ENCODE data around the gene SRSF3.
A peak's percentile ranks its signal among the peaks of the same experiment; 100 is the strongest.

Gene SRSF3

DNA sequence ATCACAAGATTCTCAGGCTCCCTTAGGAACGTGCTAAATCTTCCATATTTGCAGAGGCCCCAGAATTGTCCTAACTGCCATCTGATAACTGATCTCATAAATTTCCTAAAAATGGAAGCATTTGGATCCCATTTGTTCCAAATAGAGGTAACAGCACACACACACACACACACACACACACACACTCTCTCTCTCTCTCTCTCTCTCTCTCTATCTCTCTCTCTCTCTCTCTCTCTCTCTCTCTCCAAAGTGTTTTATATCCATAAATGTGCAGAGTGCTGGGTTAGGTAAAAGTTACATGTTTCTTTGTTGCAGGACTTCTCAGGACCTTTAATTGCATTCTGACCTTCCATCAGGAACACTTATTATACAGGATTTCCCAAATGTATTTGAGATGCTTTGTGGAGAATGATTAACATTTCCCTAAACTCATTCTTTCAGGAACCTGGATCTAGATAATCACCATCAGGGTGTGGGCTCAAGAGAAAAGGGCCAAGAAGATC, 38.4 kb upstream of the SRSF3 start:
- Histone ChIP-seq H3K27me3 (no peaks in the 10 kb centered on the region), H3K4me2 (peak overlapping the region; percentile 58 to 91 (median 82); a peak in 21 of 22 replicates), H3K9ac (peak overlapping the region in 2 of 11 experiments; percentile 0 to 72; a peak in 1 of 22 replicates), H3K27ac (peak overlapping the region in 9 of 11 experiments; percentile 12 to 98 (median 60); a peak in 13 of 22 replicates), H3K4me1 (peaks cover 80 to 100% (median 98%) of the 10 kb centered on the region in 10 experiments), H3K4me3 (no peak overlapping the region), H3K36me3 (no peaks in the 10 kb centered on the region), H3K9me3 (replicated peaks in 1 of 11) (no peaks in the 10 kb centered on the region), H4K20me1 (no peaks in the 10 kb centered on the region)
- TF ChIP-seq Cebpa-rat (IDR thresholded peaks at IDR 0.05): no peak

DNA sequence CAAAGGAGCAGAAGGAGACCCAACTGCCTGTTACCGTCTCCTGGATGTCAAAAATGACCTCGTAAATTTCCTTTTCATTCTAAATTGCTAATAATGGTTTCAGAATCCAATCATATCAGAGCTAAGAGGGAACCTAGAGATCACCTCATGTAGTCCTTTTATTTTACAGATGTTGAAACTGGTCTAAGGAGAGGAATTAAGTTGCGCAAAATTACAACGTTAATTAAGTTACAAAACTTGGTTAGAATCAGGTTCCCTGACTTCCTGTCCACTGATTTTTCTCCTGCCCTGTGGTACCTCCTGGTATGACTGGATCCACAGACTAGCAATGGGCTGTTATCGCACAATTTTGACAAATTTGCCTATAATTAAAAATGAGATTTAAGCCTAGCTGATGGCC, 37.9 kb upstream of the SRSF3 start:
- Histone ChIP-seq H3K4me2 (peak overlapping the region; percentile 46 to 91 (median 80); a peak in 21 of 22 replicates), H4K20me1 (no peaks in the 10 kb centered on the region), H3K4me1 (peaks cover 77 to 100% (median 96%) of the 10 kb centered on the region in 10 experiments), H3K4me3 (no peak overlapping the region), H3K27me3 (no peaks in the 10 kb centered on the region), H3K36me3 (no peaks in the 10 kb centered on the region), H3K9ac (no peak overlapping the region), H3K9me3 (replicated peaks in 1 of 11) (no peaks in the 10 kb centered on the region), H3K27ac (peak overlapping the region in 8 of 11 experiments; percentile 44 to 98 (median 57); a peak in 14 of 22 replicates)
- TF ChIP-seq Cebpa-rat (IDR thresholded peaks at IDR 0.05): 0 out of 22 replicates have a peak, but pooled peaks of 1 of the 11 experiments have one; percentile 24

- H3K27me3 ChIP-seq: no peaks in the 10 kb centered on the region
- H3K4me3 ChIP-seq: peak overlapping the region in 8 of 10 experiments; percentile 6 to 58 (median 22); a peak in 8 of 20 replicates
- H3K4me1 ChIP-seq: peaks cover 80 to 100% (median 97%) of the 10 kb centered on the region in 10 experiments
- H3K9me3 ChIP-seq (replicated peaks in 1 of 11): no peaks in the 10 kb centered on the region
- TF ChIP-seq Cebpa-rat (IDR thresholded peaks at IDR 0.05): no peak
- H3K4me2 ChIP-seq: peak overlapping the region; percentile 58 to 92 (median 81)
- H4K20me1 ChIP-seq: no peaks in the 10 kb centered on the region
- H3K9ac ChIP-seq: peak overlapping the region; percentile 38 to 69 (median 54); a peak in 20 of 22 replicates
- H3K36me3 ChIP-seq: no peaks in the 10 kb centered on the region
- peak overlapping the region; percentile 36 to 74 (median 57); a peak in 21 of 22 replicates for H3K27ac ChIP-seq
Observed at GRCh38 chr6:36559011-36559793, 35.0 kb upstream of the SRSF3 start.

DNA sequence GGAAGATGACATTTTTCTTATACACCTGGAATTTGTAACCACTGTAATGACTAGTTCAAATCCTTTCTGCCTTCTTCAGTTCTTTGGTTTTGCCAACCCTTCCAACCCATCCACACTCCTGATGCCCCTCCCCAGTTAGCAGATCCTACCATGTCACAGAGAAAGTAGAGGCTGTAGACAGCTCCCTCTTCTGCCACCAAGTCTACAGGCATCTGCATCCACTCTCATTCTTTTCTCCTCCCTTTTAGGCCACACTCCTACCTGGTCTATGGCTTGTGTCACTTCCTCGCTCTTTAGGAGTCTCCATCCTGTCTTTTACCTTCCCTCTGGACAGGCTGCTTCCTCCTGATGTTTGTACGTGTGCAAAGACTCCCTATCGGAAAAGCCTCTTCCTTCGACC, 33.3 kb upstream of the SRSF3 start:
- Histone ChIP-seq H3K4me1 (peaks cover 64 to 92% (median 85%) of the 10 kb centered on the region in 10 experiments), H3K27me3 (no peaks in the 10 kb centered on the region), H3K4me3 (no peak overlapping the region), H3K4me2 (peak overlapping the region in 7 of 11 experiments; percentile 1 to 89 (median 76); a peak in 11 of 22 replicates), H3K27ac (peak overlapping the region in 1 of 11 experiments; percentile 36; a peak in 1 of 22 replicates), H4K20me1 (no peaks in the 10 kb centered on the region), H3K9me3 (replicated peaks in 1 of 11) (no peaks in the 10 kb centered on the region), H3K9ac (no peak overlapping the region), H3K36me3 (no peaks in the 10 kb centered on the region)
- TF ChIP-seq Cebpa-rat (IDR thresholded peaks at IDR 0.05): no peak

DNA sequence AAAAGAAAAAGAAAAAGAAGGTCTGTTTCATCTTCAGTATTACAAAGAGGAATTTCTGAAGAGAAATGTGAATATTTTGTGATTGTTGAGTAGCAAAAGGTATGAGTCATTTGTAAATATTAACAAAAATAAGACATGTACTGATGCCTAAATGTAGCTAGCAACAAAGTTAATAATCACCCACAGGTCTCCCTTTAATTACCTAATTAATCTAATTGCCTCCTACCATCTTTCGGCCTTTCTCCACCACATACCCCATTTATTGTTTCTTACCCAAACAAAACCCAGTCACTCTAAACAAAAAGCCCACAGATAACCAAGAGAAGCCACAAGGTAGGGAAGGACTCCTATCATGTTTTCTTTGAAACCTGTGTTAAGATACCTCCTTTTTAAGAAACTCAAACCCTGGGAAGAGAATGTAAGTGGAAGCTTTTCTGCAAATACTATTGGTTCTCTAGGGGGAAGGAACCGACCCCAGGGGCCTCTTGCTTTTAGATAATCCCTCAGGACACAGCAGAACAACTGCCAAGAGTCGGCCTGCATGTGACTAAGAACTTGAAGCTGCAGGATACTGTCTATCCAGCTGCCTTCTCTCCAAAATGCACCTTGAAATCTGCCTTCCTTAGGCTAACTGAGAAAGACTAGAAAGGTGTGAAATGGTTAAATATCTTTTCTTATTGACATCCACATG, 30.8 kb upstream of the SRSF3 start:
- no peak overlapping the region for H3K27ac ChIP-seq
- peaks cover 38 to 67% (median 59%) of the 10 kb centered on the region in 10 experiments for H3K4me1 ChIP-seq
- peak overlapping the region; percentile 34 to 89 (median 46); a peak in 21 of 22 replicates for H3K4me2 ChIP-seq
- no peaks in the 10 kb centered on the region for H3K9me3 ChIP-seq (replicated peaks in 1 of 11)
- no peaks in the 10 kb centered on the region for H4K20me1 ChIP-seq
- no peaks in the 10 kb centered on the region for H3K27me3 ChIP-seq
- no peak for TF ChIP-seq Cebpa-rat (IDR thresholded peaks at IDR 0.05)
- H3K4me3 ChIP-seq: no peak overlapping the region
- H3K9ac ChIP-seq: peak overlapping the region in 2 of 11 experiments; percentile 7 to 8; a peak in 2 of 22 replicates
- H3K36me3 ChIP-seq: no peaks in the 10 kb centered on the region

GRCh38 chr6:36563928-36564284, 30.3 kb upstream of the SRSF3 start:
- Histone ChIP-seq H4K20me1 (no peaks in the 10 kb centered on the region), H3K9me3 (replicated peaks in 1 of 11) (0 out of 22 replicates have a peak, but pooled peaks cover 0 to under 1% (median 0%) of the 10 kb centered on the region in 11 experiments), H3K9ac (peak overlapping the region in 2 of 11 experiments; percentile 7 to 8; a peak in 2 of 22 replicates), H3K36me3 (no peaks in the 10 kb centered on the region), H3K27ac (no peak overlapping the region), H3K4me2 (peak overlapping the region; percentile 2 to 89 (median 45); a peak in 19 of 22 replicates), H3K4me3 (no peak overlapping the region), H3K27me3 (no peaks in the 10 kb centered on the region), H3K4me1 (peaks cover 33 to 61% (median 54%) of the 10 kb centered on the region in 10 experiments)
- no peak for TF ChIP-seq Cebpa-rat (IDR thresholded peaks at IDR 0.05)

DNA sequence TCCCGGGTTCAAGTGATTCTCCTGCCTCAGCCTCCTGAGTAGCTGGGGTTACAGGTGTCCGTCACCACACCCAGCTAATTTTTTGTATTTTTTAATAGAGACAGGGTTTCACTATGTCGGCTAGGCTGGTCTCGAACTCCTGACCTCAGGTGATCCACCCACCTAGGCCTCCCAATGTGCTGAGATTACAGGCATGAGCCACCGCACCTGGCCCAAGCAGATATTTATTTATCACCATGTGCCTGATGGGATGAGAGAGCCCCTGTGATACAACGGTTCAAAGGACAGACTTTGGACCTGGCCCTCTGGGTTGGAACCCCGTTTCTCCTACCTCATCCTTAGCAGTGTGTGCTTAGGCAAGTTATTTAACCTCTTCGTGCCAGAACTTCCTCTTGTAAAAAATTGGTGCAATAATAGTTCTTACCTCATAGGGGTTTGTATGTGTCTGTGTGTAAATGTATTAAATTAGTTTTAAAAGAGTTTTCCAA, 27.7 kb upstream of the SRSF3 start:
- Histone ChIP-seq H3K9me3 (replicated peaks in 1 of 11) (peaks cover 3 to 14% (median 6%) of the 10 kb centered on the region in 11 experiments; a peak in 13 of 22 replicates), H3K4me1 (peaks cover 26 to 39% (median 32%) of the 10 kb centered on the region in 10 experiments)

GRCh38 chr6:36570264-36570663, 23.9 kb upstream of the SRSF3 start:
- Histone ChIP-seq H3K4me1 (peaks cover 0 to 10% (median 3%) of the 10 kb centered on the region in 10 experiments; a peak in 5 of 20 replicates), H3K4me2 (peak overlapping the region in 2 of 11 experiments; percentile 14 to 35; a peak in 2 of 22 replicates), H4K20me1 (no peaks in the 10 kb centered on the region), H3K36me3 (no peaks in the 10 kb centered on the region), H3K9me3 (replicated peaks in 1 of 11) (peaks cover 17 to 37% (median 19%) of the 10 kb centered on the region in 11 experiments), H3K27me3 (no peaks in the 10 kb centered on the region), H3K9ac (no peak overlapping the region), H3K4me3 (no peak overlapping the region), H3K27ac (peak overlapping the region in 1 of 11 experiments; percentile 26; a peak in 1 of 22 replicates)
- no peak for TF ChIP-seq Cebpa-rat (IDR thresholded peaks at IDR 0.05)

More for the DNA sequence above, 27.7 kb upstream of the SRSF3 start:
- no peaks in the 10 kb centered on the region for H4K20me1 ChIP-seq
- TF ChIP-seq Cebpa-rat (IDR thresholded peaks at IDR 0.05): no peak
- H3K27ac ChIP-seq: no peak overlapping the region
- H3K9ac ChIP-seq: no peak overlapping the region
- no peak overlapping the region for H3K4me2 ChIP-seq
- no peaks in the 10 kb centered on the region for H3K36me3 ChIP-seq
- no peak overlapping the region for H3K4me3 ChIP-seq
- no peaks in the 10 kb centered on the region for H3K27me3 ChIP-seq
